GM18867 (cell line): ENCODE data around the gene SIGLEC1.

ENCODE experiments used
- ATAC-seq: cut with Tn5 transposase; IDR thresholded peaks from one replicate; pipeline ENCODE4 v1.9.1; 2021; ENCODE audit warnings: mild to moderate bottlenecking, moderate library complexity; ENCODE audit not compliant: unreplicated experiment

SIGLEC1 gene

GRCh38 chr20:3729378-3729777 is 17.0 kb upstream of the SIGLEC1 start:
- ATAC-seq, result no peak

- ATAC-seq, result no peak
These were observed 16.5 kb upstream of the SIGLEC1 start for GRCh38 chr20:3728876-3729275.

GRCh38 chr20:3728354-3728753 is 16.0 kb upstream of the SIGLEC1 start:
- ATAC-seq, result no peak

GRCh38 chr20:3727401-3728021 is 15.1 kb upstream of the SIGLEC1 start:
- no peak for ATAC-seq

GRCh38 chr20:3724356-3724755 is 12.0 kb upstream of the SIGLEC1 start:
- ATAC-seq, result no peak

GRCh38 chr20:3723284-3723683 is 10.9 kb upstream of the SIGLEC1 start:
- no peak for ATAC-seq

- ATAC-seq, result no peak
These were observed 9.5 kb upstream of the SIGLEC1 start for GRCh38 chr20:3721912-3722311.

GRCh38 chr20:3720626-3721025 is 8.2 kb upstream of the SIGLEC1 start:
- no peak for ATAC-seq

GRCh38 chr20:3720068-3720467 is 7.7 kb upstream of the SIGLEC1 start:
- ATAC-seq, result no peak

GRCh38 chr20:3719046-3719445 is 6.6 kb upstream of the SIGLEC1 start:
- no peak for ATAC-seq

GRCh38 chr20:3716195-3716834 is 3.9 kb upstream of the SIGLEC1 start:
- no peak for ATAC-seq

GRCh38 chr20:3714092-3714491 is 1.7 kb upstream of the SIGLEC1 start:
- no peak for ATAC-seq

GRCh38 chr20:3711484-3711941 is 887 bp downstream of the SIGLEC1 start:
- ATAC-seq, result no peak

- no peak for ATAC-seq
These were observed 1.5 kb downstream of the SIGLEC1 start for GRCh38 chr20:3710703-3711483.

- no peak for ATAC-seq
These were observed 2.4 kb downstream of the SIGLEC1 start for GRCh38 chr20:3710011-3710466.

GRCh38 chr20:3707508-3707899 is 4.9 kb downstream of the SIGLEC1 start:
- no peak for ATAC-seq

- ATAC-seq, result no peak
These were observed 5.5 kb downstream of the SIGLEC1 start for GRCh38 chr20:3706774-3707507.

- no peak for ATAC-seq
These were observed 6.2 kb downstream of the SIGLEC1 start for GRCh38 chr20:3705970-3706739.

GRCh38 chr20:3705491-3705969 is 6.9 kb downstream of the SIGLEC1 start:
- no peak for ATAC-seq

- no peak for ATAC-seq
These were observed 8.3 kb downstream of the SIGLEC1 start for GRCh38 chr20:3704087-3704486.
